ENCODE data around the gene FARP1.
A peak's percentile ranks its signal among the peaks of the same experiment; 100 is the strongest.

The FARP1 gene

GRCh38 chr13:98443329-98443728 is 300.4 kb downstream of the FARP1 start:
- TF ChIP-seq SIN3A (IDR thresholded peaks at IDR 0.05; ENCODE audit: borderline replicate concordance, insufficient read depth, low read length): no peak
- no peak for TF ChIP-seq POLR2AphosphoS5 (IDR thresholded peaks at IDR 0.05; ENCODE audit: low read depth, low read length)
- TF ChIP-seq, protein P1, sequence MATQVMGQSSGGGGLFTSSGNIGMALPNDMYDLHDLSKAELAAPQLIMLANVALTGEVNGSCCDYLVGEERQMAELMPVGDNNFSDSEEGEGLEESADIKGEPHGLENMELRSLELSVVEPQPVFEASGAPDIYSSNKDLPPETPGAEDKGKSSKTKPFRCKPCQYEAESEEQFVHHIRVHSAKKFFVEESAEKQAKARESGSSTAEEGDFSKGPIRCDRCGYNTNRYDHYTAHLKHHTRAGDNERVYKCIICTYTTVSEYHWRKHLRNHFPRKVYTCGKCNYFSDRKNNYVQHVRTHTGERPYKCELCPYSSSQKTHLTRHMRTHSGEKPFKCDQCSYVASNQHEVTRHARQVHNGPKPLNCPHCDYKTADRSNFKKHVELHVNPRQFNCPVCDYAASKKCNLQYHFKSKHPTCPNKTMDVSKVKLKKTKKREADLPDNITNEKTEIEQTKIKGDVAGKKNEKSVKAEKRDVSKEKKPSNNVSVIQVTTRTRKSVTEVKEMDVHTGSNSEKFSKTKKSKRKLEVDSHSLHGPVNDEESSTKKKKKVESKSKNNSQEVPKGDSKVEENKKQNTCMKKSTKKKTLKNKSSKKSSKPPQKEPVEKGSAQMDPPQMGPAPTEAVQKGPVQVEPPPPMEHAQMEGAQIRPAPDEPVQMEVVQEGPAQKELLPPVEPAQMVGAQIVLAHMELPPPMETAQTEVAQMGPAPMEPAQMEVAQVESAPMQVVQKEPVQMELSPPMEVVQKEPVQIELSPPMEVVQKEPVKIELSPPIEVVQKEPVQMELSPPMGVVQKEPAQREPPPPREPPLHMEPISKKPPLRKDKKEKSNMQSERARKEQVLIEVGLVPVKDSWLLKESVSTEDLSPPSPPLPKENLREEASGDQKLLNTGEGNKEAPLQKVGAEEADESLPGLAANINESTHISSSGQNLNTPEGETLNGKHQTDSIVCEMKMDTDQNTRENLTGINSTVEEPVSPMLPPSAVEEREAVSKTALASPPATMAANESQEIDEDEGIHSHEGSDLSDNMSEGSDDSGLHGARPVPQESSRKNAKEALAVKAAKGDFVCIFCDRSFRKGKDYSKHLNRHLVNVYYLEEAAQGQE (IDR thresholded peaks at IDR 0.05; ENCODE audit: insufficient read depth in 1 of 2, low read depth in 2 of 2, low read length in 2 of 2): no peak
- TF ChIP-seq TAF1 (IDR thresholded peaks at IDR 0.05; ENCODE audit: borderline replicate concordance, insufficient read depth, low read length): no peak
- TF ChIP-seq FOXP2 (optimal IDR thresholded peaks at IDR 0.05; ENCODE audit: borderline replicate concordance, extremely low read depth, extremely low read length, insufficient read depth): no peak

DNA sequence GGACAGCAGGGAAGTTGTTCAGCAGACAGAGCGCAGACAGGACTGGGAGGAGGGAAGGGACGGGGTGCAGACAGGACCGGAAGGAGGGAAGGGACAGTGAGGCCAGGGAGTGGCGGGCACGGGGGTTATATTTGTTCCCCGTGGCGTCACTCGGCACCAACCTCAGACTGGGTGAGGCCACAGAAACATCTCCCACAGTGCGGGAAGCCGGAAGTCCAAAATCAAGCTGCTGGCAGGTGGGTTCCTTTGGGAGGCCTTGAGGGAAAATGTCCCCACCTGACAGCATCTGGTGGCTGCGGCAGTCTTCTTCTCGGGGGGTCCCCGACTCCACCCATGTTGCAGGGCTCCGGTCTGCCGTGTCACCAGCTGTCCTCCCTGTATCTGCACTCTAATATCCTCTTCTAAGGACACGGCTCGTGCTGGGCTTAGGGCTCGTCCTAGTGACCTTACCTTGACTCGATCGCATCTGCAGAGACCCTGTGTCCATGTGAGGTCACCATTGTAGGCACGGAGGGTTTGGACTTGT is 301.0 kb downstream of the FARP1 start:
- TF ChIP-seq POLR2AphosphoS5 (IDR thresholded peaks at IDR 0.05; ENCODE audit: low read depth, low read length) (no peak), FOXP2 (optimal IDR thresholded peaks at IDR 0.05; ENCODE audit: borderline replicate concordance, extremely low read depth, extremely low read length, insufficient read depth) (no peak), SIN3A (IDR thresholded peaks at IDR 0.05; ENCODE audit: borderline replicate concordance, insufficient read depth, low read length) (no peak), TAF1 (IDR thresholded peaks at IDR 0.05; ENCODE audit: borderline replicate concordance, insufficient read depth, low read length) (no peak)
- TF ChIP-seq, protein P1 (IDR thresholded peaks at IDR 0.05; ENCODE audit: insufficient read depth in 1 of 2, low read depth in 2 of 2, low read length in 2 of 2): no peak

- TF ChIP-seq SIN3A (IDR thresholded peaks at IDR 0.05; ENCODE audit: borderline replicate concordance, insufficient read depth, low read length) (no peak), TAF1 (IDR thresholded peaks at IDR 0.05; ENCODE audit: borderline replicate concordance, insufficient read depth, low read length) (no peak), FOXP2 (optimal IDR thresholded peaks at IDR 0.05; ENCODE audit: borderline replicate concordance, extremely low read depth, extremely low read length, insufficient read depth) (no peak), POLR2AphosphoS5 (IDR thresholded peaks at IDR 0.05; ENCODE audit: low read depth, low read length) (no peak)
- TF ChIP-seq, protein P1 (IDR thresholded peaks at IDR 0.05; ENCODE audit: insufficient read depth in 1 of 2, low read depth in 2 of 2, low read length in 2 of 2): no peak
Observed at GRCh38 chr13:98444381-98444780, 301.5 kb downstream of the FARP1 start.

- no peak for TF ChIP-seq POLR2AphosphoS5 (IDR thresholded peaks at IDR 0.05; ENCODE audit: low read depth, low read length)
- TF ChIP-seq, protein P1 (IDR thresholded peaks at IDR 0.05; ENCODE audit: insufficient read depth in 1 of 2, low read depth in 2 of 2, low read length in 2 of 2): no peak
- TF ChIP-seq TAF1 (IDR thresholded peaks at IDR 0.05; ENCODE audit: borderline replicate concordance, insufficient read depth, low read length): no peak
- peak; percentile 27 for TF ChIP-seq FOXP2 (optimal IDR thresholded peaks at IDR 0.05; ENCODE audit: borderline replicate concordance, extremely low read depth, extremely low read length, insufficient read depth)
Observed at GRCh38 chr13:98445340-98446233, 302.7 kb downstream of the FARP1 start.

All from PFSK-1 (cell line).